GM18511 (cell line): Measurements from ENCODE around the gene NBPF26.
"Not testable (repeated sequence)": the region's sequence is repeated elsewhere in the genome, so short reads cannot be mapped to it uniquely, and the experiment has no call there.

ENCODE experiments used
- ATAC-seq: cut with Tn5 transposase; IDR thresholded peaks from one replicate; pipeline ENCODE4 v1.9.1; 2021; ENCODE audit warnings: mild to moderate bottlenecking, moderate library complexity; ENCODE audit not compliant: unreplicated experiment

The NBPF26 gene

GRCh38 chr1:120723715-120724402, at the start of gene NBPF26:
Gene NBPF26, plus strand, starts transcription at chr1:120723945.
- not testable (repeated sequence) for ATAC-seq

DNA sequence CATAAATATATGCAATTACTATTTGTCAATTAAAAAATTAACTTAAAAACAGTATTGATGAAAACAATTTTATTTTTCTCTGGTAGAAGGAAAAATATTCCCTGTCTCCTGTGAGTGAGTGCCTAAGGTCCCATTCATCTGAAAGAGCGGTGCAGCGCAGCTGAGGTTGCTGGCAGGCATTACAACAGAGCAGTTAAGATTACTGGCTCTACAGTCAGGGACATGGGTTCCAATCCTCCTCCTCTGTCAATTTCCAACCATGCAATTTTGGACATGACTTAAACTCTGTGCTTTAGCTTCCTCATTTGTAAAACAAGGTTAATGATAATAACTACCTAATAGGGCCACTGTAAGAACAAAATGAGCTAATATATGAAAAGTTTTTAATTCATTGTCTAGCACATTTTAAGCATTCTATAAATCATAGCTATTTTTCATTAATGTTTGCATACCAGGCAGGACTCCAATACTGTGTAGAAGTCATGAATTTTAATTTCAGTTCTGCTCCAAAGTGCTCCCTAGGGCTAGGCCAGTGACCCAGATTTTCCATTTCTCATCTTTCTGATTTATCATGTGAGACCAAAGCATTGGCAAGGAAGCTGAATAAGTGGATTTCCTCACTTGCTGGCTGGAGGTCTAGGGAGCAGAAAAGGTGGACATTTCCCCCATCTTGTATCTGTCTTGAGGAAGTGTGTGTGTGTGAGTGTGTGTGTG, 43.5 kb upstream of the NBPF26 start:
- not testable (repeated sequence) for ATAC-seq

GRCh38 chr1:120680938-120681337, 42.8 kb upstream of the NBPF26 start:
- not testable (repeated sequence) for ATAC-seq

- not testable (repeated sequence) for ATAC-seq
Observed at GRCh38 chr1:120684397-120684796, 39.3 kb upstream of the NBPF26 start.

DNA sequence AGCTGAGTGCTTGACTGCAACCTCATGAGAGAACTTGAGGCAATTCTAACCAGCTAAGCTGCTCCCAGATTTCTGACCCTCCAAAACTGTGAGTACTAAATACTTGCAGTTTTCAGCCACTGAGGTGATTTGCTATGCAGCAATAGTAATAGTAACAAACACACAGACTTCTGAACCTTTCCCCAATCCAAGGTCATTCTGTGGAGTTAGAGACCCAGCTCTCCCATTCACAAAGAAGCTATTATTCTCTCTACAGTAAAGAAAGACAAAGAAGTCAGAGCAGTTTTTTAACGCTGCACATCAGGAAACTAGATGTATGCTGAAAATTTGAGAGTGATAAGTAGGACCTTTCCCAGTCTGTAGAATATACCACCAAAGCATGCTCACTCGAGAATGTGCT, 38.1 kb upstream of the NBPF26 start:
- ATAC-seq = not testable (repeated sequence)

GRCh38 chr1:120687250-120687649, 36.5 kb upstream of the NBPF26 start:
- ATAC-seq = not testable (repeated sequence)

DNA sequence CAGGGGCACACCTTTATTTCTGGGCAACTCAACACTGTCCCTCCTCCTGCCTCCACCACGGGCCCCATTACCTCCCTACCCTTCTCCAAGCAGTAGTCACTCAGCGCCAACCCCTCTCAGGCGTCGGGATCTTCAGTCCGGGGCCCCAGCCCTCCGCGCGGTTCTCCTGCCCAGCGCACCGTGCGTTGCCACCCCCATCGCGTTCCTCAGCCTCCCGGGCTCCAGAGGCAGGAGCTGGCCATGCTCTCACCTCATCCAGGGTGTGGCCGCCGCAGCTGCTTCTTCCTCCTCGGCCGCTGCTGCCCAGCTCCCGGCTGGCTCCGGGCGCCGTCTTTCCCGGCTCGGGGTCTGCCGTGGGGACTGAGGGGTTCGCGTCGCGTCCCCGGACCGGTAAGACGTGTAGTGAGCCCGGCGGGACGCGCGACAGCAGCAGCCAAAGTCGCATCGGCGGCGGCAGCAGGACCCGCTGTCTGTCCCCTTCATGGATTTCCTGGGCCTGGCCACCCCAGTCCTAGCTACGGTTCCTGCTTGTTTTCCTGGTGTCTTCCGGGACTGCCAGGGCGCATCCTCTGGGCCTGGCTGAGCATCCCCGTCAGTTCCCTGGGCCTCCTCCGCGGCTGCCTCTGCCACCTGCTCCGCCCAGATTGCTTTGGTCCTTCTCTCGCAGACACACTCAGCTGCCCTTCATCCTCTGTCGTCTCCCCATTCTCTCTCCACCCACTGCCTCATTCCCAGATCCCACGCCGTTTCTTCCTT, 22.8 kb upstream of the NBPF26 start:
- not testable (repeated sequence) for ATAC-seq

DNA sequence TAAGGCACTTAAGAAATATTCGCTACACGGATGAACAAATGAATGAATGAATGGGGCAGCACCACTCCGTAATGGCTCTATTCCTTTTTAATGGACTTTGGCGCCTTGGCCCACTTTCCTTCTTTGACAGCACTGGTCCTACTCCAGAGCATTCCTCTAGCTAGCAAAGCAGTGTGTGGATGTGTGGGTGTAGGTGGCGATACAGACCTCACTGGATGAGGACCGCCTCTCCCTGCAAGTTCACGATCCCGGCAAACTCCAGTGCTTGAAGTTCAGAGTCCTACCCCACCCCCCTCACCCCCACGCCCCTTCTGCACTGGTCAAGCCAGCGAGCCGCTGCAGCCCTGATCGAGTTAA, 409 bp upstream of the NBPF26 start:
- not testable (repeated sequence) for ATAC-seq

DNA sequence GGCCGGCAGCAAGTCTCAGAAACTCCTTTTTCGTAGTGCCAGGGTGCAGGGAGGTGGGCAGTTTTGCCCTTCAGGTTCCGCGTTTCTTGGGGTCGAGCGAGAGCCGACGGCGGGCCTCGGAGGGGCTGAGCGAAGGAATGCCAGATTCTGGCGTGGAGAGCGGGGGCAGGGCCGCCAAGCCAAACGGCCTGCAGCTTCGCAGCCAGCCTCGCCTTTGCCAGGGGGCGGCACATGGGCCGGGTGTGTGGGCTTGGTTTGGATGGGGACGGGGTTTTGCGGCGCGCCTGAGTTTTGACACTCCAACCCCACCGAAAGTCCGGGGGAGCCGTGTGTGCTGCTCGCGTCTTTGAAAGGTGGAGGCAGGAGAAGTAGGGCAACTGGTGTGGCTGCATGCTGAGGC, 762 bp downstream of the NBPF26 start:
- not testable (repeated sequence) for ATAC-seq

- ATAC-seq = not testable (repeated sequence)
Observed at GRCh38 chr1:120728811-120729210, 5.1 kb downstream of the NBPF26 start.

- not testable (repeated sequence) for ATAC-seq
Observed at GRCh38 chr1:120769090-120769489, 45.3 kb downstream of the NBPF26 start.

DNA sequence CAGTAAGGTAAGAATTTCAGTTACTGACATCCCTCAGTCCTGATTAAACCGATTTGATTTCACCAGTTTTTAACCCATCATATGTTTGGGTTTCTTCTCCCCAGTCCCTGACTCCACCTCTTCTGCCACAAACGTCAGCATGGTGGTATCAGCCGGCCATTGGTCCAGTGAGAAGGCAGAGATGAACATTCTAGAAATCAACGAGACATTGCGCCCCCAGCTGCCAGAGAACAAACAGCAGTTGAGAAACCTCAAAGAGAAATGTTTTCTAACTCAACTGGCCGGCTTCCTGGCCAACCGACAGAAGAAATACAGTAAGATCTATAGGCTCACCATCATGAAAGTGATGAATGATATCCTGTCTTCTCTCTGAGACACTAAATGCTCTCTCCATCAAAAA, 81.7 kb downstream of the NBPF26 start:
- ATAC-seq = not testable (repeated sequence)

- ATAC-seq = not testable (repeated sequence)
Observed at GRCh38 chr1:120811822-120812221, 88.1 kb downstream of the NBPF26 start.

DNA sequence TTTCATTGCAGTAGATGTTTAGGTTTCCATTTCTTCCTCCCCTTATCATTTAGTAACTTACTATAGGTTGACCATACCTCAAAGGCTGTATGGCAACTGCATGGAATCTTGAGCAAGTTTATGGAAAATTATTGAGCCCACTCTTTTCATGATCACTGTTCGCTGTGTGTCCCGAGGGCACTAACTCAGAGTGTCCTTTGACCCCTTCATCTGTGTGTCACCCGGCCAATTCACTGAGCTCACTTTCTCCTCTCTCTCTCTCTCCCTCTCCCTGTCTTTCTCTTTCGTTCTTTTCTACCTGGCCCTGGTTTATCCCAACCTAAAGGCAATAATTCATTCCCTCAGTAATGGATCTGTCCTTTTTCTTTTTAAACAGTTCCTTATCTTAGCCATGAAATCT, 101.3 kb downstream of the NBPF26 start:
- not testable (repeated sequence) for ATAC-seq

- not testable (repeated sequence) for ATAC-seq
Observed at GRCh38 chr1:120826623-120827022, 102.9 kb downstream of the NBPF26 start.

DNA sequence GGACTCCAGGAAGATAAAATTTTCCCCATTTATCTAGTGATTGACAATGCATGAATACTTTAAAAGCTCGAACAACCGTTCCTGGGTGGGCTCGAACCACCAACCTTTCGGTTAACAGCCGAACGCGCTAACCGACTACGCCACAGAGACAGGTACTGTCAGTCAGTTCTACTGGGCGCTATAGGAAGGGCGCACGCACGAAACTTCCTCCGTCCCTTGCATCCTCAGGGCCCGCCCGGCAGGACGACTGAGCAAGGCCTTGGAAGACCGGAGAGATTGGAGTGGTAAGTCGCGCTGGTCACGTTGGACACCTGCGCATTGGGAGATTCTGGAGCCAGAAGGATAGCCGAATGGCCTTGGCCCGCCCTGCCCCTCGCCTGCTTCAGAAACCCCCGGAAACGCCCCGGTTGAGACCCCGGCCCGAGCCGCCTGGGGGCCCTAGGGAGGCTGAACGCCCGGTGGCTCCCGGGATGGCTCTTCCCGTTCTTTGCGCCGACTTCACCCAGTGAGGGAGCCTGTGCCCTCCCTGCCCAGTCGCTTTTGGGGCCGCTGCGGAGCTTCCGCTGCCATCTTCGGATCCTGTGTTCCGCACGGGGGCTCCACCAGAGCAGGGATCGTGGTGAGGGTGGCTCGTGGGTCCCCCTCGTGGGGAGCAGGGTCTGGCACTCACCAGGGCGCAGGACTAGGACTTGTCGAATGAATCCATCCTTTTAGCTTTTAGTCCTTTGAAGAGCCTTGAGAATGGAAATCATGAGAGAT, 120.6 kb downstream of the NBPF26 start:
- ATAC-seq = not testable (repeated sequence)

- not testable (repeated sequence) for ATAC-seq
Observed at GRCh38 chr1:120844945-120845330, 121.2 kb downstream of the NBPF26 start.

DNA sequence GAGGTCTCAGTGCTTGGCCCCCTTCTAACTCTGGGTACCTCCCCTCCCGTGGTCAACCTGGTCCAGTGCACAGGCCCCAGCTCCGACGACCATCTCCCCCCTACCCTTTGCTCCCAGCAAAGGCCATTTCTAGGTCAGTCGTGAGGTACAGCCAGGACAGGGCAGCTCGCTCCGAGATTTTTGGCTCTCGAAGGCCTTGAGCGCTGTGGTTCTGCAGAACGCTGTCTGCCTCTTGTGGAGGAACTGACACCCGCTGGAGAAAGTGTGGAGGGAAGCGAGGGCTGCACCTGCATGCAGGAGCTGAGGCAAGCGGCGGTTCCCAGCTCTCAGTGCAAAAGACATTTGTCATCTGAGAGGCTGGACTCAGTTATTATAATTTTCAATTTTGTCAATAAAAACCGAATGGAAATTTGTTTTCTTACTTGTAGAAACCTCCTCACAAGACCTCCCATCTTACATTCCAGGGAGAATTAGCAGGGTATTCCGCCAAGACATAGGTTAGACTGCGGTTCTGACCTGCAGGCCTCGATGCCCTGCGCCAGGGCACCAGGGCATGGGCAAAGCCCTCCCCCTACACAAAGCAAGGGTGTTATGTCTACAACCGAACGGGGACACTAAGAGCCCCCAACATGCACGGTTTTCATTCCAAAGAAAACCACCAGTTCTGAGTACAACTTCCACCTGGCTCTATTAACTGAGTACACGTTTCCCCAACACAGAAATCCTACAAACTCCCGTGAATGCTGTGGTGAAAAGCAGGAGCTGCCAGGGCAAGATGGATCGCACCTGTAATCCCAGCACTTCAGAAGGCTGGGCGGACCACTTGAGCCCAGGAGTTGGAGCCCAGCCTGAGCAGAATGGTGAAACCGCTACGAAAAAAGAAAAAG, 125.9 kb downstream of the NBPF26 start:
- not testable (repeated sequence) for ATAC-seq

GRCh38 chr1:120850287-120850536, 126.5 kb downstream of the NBPF26 start:
- not testable (repeated sequence) for ATAC-seq
